Suppressor macrophage treated with lipopolysaccharide for 1 hour (primary cell): ENCODE data around the gene TP53I11.
A peak's percentile ranks its signal among the peaks of the same experiment; 100 is the strongest.

ENCODE experiments used
- DNase-seq, 3 donors: peaks; one replicate each; pipeline ENCODE4 v3.0.0-alpha.2; 2020 to 2022

TP53I11 gene

DNA sequence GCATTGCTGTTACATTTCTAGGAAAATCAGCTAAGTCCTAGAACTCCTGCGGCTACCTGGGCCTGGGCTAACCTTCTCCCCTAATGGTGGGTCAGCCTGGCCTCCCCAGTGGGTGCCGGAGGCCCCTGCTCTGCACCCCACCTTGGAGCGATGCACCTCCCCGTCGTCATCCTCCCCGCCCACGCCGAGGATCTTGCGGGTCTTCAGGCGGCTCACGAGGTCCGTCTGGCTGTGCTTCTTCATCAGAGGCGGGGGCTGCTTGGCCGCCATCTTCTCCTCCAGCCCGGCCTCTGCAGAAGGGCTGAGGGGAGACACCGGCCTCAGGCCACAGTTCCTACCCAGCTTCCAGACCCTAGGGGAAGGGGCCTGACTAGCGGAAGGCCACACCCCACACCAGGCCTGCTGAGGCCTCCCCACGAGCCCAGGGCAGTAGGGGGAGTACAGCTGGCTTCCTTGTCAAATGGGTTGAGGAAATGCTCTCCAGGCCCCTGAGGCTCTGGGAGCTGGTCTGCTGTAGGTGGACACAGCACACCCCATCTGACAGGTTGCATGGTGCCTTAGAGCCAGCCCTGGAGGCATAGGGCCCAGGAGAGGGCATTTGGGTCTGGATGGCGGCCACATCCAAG, 12.5 kb downstream of the TP53I11 start:
- DNase-seq: no peak

DNA sequence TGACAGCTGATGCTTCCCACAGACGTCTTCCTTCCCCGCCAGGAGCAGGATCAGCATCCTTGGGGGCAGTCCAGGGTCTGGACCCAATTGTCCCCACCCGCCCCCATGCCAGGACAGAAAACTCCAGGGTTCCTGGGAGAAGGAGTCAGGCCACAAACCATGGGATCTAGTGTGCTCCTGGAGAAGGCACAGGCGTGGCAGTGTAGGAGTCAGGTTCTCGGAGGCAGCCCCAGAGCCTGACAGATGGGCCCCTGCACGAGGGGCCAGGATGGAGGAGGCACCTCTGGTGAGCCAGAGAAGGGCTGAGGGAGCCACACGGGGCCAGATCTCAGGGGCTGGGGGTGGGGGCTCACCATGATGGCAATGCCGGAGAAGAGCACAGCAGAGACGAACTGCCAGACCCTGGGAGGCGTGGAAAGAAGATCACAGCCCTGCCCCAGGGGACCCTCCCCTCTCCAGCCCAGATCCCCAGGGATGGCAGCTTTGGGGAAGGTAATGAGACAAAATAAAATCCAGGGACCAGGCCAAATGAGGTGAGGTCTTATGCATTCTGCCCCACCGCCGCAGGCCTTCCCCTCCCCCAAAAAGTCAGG, 13.6 kb downstream of the TP53I11 start:
- no peak for DNase-seq

DNA sequence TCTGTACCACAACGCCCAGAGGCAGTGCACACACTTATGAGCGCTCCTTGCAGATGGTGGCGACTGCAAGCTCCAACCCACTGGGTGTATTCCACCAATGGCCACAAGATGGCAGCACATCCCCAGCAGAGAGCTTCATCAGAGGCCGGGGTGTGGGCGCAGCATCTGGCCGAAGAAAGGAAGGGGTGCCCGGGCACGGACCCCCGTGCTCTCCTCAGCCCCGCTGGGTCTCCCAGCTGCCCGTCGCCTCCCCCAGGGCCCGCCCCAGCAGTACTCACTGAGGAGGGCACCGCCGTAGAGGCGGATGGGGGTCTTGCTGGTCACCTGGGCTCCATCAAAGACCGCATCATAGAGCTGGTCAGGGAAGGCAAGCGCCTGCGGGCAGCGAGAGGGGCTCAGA, 14.2 kb downstream of the TP53I11 start:
- DNase-seq: peak; percentile 87 to 91 (median 88)

DNA sequence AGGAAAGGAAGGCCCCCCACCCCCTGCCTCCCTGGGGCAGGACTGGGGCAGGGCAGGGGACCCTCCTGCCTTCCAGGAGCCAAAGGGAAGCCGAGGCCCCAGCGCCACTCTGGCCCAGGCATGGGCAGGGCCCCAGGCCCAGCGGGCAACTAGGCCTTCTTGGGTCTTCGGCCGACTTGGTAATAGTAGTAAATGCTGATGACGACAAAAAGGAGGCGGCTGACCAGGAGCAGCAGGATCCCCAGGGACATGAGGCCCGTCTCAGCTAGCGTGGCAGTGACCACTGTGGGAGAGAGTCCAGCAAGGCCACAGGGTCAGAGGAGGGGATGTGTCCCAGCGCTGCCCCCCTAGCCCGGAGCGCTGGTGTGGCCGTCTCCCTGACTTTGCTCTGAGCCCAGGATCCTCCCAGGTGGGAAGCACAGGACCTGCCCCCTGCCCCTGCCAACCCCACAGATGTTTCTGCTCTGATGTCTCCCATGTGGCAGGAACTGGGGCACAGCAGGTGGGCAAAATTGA, 15.9 kb downstream of the TP53I11 start:
- no peak for DNase-seq

DNA sequence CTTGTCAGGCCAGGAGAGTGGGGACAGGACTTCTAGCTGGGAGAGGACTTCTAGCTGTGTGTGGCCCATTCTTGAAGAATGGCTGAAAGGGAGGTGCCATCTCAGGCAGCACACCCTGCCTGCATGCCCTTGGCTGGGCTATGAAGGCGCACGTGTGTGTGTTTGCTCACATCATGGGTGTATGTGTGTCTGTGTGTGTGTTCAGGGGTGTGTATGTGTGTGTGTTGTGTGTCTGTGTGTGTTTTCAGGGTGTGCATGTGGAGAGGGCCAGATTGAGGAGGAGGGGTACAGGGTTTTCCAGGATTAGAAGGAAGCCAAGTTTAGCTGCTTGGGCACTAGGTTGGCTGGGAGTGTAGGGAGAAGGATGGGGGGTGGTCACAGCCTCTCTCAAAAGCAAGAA, 16.6 kb downstream of the TP53I11 start:
- no peak for DNase-seq

DNA sequence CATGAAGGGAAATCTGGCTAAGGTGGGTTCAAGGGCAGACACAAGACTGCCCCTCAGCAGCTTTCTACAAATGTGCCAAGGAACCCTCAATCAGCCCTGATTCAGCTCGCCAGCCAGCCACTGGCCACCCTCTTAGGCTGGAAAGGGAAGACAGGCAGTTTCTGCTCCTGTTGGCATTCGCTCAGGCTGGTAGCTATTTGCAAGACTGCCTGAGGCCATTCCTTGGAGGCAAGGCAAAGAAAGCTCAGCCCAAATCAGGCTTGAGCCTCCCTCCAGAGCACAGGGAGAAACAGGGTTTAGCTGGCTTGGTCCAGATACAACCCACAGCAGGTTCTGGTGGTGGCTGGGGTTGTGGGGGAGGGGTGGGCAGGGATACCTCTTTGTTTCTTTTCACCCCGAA, 19.2 kb downstream of the TP53I11 start:
- no peak for DNase-seq

DNA sequence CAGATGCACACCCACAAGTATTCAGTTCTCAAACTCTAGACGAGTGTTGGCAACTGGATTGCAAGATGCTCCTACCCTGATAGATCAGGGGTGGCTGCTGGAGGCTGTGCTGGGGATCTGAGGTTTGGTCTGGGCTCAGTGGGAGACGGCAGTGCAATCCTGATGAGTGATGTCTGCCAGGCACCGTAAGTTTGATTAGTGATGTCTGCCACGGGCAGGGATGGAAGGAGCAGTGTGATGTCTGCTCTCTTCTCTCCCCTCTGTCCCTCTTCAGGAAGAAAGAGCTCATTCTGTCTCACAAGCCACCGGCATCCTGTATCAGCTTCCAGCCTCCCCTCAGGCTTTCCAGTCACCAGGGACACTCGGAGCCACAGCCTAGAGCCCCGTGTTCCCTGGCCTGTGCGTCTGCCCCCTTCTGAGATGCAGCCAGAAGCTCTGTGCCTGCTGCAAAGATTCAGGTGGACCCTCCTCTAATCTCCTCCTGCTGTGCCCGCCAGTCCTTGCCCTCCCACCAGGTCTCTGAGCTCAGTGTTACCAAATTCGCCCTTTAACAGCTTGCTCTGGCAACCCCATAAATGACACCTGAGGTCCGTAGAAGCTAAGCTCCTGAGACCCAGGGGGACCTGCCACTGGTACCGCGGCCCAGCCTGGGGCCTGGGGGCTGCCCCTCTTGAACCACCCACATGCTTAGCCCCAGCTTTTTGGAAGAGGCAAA, 19.9 kb downstream of the TP53I11 start:
- DNase-seq: no peak

DNA sequence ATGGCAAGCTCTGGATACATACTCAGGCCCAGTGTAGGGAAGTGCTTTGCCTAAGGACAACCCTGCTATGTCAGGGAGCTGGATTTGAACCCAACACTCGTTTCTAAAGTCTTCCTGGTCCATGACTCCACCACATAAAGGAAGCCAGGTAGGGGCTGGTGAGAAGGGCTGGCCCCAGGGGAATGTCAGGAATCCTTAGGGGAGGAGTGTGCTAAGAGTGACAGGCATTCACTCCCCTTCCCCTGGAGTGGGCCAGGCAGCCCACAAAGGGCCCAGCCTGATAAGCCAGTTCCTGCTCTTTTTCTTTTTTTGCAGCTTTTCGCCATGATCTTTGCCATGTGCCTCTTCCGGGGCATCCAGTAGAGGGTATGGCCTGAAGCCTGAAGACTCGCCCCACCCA, 21.9 kb downstream of the TP53I11 start:
- no peak for DNase-seq

DNA sequence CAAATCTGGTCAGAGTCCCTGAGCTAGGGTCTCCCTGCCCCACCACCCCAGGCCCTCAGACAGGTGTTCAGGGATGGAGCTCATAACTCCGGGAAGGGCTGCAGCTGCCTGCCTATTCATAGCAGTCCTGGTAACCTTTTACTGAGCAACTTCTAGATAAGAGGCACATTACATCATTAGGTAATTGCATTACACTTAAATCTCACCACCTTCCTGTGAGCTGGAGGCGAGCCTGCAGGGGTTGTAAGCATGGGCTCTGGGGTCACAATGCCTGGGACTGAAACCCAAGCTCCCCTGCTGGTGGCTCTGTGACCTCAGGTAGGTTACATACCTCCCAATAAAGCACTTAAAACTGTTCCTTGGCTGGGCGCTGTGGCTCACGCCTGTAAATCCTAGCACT, 22.5 kb downstream of the TP53I11 start:
- no peak for DNase-seq

DNA sequence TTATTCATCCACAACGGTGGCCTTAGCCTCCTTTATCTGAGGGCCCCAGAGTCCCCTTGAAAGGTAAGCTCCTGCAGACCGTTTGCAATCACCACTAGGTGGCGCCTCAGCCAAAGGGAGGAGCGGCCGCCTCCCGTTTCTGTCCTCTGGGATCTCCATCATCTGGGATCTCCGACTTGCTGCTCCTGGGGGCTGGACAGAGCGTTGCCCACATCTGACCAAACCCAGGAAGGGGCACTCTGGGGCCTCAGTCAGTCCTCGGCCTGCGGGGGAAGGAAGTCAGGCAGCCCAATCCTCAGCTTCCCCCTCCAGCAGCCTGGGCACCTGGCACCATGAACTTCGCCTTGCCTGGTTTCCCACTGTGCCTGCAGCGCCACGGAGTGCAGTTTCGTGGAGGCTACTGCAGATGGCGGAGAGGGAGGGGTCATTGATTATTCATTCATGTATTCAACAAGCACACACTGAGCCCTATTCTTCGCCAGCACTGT, 23.5 kb downstream of the TP53I11 start:
- peak; percentile 72 to 87 (median 81) for DNase-seq

DNA sequence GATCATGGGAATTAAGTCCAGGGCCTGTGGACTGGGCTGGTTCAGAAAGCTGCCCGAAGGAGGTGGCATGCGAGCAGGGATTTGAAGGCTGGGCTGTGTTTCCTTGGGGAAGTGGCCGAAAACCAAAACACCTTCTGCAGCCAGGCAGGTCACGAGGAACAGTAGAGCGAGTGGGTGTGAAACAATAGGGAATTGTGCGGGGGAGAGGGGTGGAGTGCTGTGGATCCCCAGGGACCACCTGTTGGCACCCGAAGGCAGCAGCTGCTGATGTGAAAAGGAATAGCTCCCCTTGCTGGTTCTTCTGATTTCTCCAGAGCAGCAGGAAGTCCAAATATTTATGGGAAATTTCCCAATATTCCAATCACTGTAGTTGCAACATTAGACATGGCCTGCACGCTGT, 24.6 kb downstream of the TP53I11 start:
- no peak for DNase-seq

DNA sequence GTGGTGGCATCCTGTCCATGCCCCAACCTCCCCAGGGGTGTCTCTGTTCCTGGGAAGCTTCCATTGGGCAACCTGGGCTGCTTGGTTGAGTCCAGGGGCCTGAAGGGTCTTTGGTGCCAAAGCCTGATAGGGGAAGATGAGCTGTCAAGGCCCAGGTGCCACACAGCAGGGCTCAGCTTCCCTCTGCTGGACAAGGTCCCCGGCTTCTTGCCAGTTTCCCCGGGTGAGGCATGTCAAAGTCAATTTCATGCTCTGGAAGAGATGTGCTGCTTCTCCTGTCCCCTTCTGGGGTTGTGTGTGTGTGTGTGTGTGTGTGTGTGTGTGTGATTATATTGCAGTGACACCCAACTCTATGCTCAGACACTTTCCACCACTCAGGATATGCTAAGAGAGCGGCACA, 26.9 kb downstream of the TP53I11 start:
- no peak for DNase-seq

DNA sequence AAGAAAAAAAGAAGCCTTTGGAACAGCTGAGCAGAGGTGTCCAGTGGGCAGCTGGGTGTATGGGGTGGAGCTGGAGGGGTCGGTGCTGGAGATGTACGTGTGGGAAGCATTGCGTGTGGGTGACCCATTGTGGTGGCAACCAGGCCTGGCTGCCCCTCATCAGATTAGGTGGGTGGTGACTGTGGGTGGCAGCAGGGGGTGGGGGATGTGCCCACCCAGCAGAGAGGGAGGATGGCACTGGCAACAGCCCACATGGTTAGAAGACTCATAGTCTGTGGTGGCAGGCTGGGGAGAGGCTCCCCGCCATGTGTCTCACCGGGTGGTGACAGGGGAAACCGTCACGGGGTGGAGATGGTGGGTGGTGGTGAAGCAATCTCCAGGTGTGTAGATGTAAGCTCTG, 27.6 kb downstream of the TP53I11 start:
- no peak for DNase-seq

DNA sequence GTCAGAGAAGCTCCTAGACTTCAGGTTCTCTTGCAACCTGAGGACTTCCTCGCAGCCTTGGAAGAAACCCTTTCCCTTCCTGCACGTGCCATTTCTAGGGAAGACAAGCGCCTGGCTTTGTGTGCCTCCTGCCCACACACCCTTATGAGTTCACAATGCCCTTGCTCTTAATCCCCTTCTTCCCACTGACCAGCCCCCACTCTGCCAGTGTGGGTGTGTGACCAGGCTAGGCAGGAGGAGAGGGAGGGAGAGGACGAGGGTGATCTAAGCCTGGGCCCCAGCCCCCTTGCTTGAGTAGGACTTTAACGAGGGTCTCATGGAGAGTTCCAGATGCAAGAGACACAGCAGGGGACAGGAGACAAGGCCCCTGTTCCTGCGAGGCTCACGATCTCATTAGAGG, 30.2 kb downstream of the TP53I11 start:
- no peak for DNase-seq

DNA sequence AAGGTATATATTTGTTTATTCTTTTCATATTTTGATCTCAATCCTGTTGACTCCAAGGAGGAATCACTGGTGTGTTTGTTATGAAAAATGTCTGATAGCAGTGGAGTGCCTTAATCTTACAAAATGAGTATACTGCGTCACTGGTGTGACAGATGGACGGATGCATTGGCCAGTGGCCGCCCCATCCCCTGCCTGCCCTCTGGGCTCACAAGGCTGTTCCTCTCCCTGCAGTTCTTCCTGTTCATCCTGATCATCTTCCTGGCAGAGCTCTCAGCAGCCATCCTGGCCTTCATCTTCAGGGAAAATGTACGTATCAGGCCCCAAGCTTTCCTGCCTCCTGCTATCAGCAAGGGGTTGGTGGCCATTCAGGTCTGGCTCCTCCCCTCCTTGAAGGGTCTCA, 32.9 kb downstream of the TP53I11 start:
- DNase-seq: no peak

DNA sequence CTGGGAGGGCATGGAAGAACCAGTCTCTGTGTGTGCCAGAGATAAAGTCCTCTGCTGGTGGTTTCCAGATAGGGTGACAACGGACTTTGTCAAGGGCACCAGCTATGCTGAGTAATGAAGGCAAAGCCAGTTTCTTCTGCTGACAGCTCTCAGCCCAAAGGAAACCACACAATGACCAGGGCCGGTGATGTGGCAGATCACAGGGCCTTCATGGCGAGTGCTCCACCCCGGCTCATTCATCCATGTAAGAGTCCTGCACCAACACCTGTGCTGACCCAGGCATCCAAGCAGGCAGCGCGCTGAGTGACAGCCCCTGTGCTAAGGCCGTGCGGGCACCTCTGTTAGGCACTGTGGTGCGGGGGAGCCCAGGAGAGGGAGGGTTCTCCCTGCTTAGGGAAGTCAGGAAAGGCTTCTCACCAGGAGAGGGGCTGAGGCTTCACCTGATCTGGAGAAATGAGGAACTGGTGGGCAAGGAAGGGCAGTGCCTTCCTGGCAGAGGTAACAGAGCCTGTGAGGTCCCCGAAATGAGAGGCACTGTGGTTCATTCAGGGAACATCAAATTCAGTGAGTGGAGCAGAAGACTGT, 33.8 kb downstream of the TP53I11 start:
- DNase-seq: peak; percentile 83 to 86 (median 84)

DNA sequence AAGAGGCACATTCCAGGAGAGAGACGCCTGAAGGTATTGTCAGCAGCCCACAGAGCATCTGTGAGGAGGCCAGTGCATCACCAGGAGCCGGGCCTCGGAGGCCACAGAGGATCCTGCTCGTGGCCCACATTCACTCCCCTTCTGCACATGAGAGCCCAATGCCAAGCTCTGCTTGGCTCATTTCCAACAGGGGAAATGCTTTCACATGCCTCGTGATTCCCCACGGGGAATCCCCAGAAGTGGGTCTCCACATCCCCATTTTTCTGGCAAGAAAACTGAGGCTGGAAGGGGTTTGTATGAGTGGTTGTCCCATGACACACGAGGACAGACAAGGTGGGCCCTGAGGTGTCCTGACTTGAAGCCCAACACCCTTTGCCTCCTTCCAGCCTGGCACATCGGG, 34.4 kb downstream of the TP53I11 start:
- peak; percentile 67 to 74 (median 71) for DNase-seq

DNA sequence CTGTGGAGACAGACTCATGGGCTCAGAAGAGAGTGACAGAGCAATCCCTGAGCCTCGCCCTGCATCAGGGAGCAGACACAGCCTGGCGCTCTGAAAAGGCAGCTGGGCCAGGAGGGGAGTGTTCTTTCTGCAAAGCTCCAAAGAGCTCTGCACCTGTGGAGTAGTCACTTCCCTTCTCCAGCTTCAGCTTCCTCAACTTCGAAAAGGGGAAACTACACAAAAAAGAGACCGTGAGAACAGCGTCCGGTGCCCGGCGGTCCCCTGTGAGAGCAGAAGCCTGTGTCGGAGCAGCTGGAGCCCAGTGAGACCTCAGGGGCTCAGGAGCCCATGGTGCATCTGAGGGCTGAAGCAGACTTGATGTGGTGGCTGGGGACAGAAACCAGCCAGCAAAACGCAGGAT, 35.1 kb downstream of the TP53I11 start:
- DNase-seq: peak; percentile 71 to 74 (median 72)

DNA sequence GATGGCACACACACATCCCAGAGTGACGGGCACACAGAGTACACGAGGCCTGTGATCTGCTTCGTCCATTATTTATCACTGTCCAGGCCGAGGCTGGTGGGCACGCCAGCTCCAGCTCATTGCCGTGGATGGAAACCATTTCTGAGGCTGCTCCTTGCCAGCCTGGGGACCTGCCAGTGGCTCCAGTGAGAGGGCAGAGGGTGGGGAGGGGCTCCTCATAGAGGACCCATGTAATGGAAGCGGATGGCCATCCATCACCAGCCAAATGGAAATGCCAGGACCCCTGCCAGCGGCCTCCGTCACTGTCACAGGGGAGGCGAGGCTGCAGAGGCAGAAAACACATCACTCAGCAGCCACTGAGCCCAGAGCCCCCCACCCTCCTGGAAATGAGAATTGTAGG, 35.7 kb downstream of the TP53I11 start:
- no peak for DNase-seq

DNA sequence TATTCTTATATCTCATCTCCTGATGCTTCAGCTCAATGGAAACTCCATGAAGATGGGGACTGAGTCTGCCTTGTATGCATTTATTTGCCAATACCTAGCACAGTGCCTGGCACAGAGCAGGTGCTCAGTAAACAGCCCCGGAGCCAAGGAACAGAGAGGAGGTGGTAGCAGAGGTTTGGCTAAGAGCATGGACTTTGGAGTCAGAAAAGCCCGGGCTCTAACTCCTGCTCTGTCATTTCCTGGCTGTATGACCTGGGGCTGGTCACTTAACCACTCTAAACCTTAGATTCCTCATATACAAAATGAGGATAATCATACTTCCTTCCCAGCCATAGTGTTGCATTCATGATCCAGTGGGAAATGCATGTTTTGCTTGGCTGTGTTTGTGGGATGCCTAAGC, 36.6 kb downstream of the TP53I11 start:
- DNase-seq: no peak

DNA sequence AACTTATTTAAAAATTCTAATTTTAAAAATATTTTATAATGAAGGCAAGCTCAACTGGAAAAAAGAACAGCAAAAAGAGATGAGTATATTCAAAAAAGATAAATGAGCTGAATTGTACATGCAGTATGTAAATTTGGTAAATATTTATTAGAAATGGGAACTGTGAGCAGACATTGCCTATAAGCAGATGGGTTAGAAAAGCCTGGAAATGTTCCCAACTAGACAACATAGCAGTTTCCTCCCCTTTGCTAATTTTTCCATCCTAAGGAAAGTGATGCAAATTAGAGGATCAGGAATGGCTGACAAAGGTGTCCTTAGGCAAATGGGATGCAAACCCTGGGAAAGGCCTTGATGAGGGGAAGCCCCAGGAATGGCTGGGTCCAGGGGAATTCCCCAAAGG, 37.2 kb downstream of the TP53I11 start:
- peak in 1 of 3 donors; percentile 9 for DNase-seq

DNA sequence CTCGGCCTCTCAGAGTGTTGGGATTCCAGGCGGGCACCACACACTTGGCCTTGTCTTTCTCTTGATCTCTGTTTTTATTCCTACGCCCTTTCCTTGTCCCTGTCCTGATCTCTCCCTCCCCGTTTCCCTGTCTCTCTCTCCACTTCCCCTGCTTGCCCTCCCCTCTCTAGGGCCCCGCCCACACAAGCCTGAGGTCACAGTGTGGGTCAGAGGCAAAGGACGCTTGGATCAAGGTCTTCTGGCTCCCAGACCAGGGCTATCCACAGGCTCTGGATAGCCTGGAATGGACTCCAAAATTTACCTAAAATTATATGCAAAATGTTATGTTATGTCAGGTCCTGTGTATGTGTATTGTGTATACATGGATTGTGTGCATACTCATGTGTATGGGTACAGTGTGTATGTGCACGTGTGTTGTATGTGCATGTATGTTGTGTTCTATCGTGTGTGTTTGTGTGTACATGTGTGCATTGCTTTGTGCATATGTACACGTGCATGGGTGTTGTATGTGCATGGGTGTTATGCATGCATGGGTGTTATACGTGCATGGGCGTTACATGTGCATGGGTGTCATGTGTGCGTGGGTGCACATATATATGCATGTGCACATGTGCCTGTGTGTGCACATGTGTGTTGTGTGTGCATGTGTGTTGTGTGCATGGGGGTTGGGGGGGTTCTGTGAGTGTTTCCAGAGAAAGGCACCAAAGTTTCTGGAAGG, 38.3 kb downstream of the TP53I11 start:
- DNase-seq: peak; percentile 54 to 87 (median 73)
